PC-9 (cell line): ENCODE results near the gene LRRC72. TPM values are rescaled to one million over a fixed set of nuclear protein-coding genes. Genes with fewer than 3 reads are reported as not detected.

Experiments used
- Bru-seq: library from RNA; stranded (reverse); fragments of 400-500 nt; gene quantifications from one replicate; lab custom pipeline; 2021; lab: Mats Ljungman, UMichigan
- BruChase-seq, 2 experiments: library from RNA; stranded (reverse); fragments of 400-500 nt; gene quantifications; one replicate each; lab custom pipeline; 2021; lab: Mats Ljungman, UMichigan
- BruUV-seq: library from RNA; stranded (reverse); fragments of 400-500 nt; replicated peaks from 2 replicates; lab custom pipeline; 2021; lab: Mats Ljungman, UMichigan
- CTCF ChIA-PET: fragments of 300-600 bp; sonication (Branson Sonifier 250); formaldehyde crosslinking; loops from one replicate; lab custom pipeline; 2022; ENCODE audit warnings: antibody characterized with exemption; lab: Charles Lee
- POLR2A ChIA-PET: fragments of 300-600 bp; sonication (Branson Sonifier 250); formaldehyde crosslinking; loops from one replicate; lab custom pipeline; 2022; ENCODE audit warnings: antibody characterized with exemption; ENCODE audit not compliant: unreplicated experiment; lab: Charles Lee
- DNase-seq, 2 experiments: peaks; one replicate each; pipeline versions ENCODE4 v3.0.0 to v3.0.0-alpha.2; 2015 to 2022; ENCODE audit warnings: mixed read lengths in 1 of 2
- H2AFZ ChIP-seq: fragments of 200-600 bp; sonication (generic); 2 replicates; pipeline ENCODE4 v1.8.1; 2017; ENCODE audit warnings: antibody characterized with exemption
- H3F3A ChIP-seq: fragments of 200-600 bp; sonication (generic); 2 replicates; pipeline ENCODE4 v1.8.1; 2017; ENCODE audit warnings: antibody characterized with exemption, mild to moderate bottlenecking, low read depth; ENCODE audit not compliant: insufficient read depth
- H3K27ac ChIP-seq: fragments of 200-600 bp; sonication (generic); 2 replicates; pipeline ENCODE4 v1.6.1; 2016; ENCODE audit warnings: mixed run types
- H3K27me3 ChIP-seq: fragments of 200-600 bp; sonication (generic); 2 replicates; pipeline ENCODE4 v1.6.1; 2016; ENCODE audit warnings: low read depth, mixed run types; ENCODE audit not compliant: insufficient read depth
- H3K36me3 ChIP-seq: fragments of 200-600 bp; sonication (generic); 2 replicates; pipeline ENCODE4 v1.6.1; 2016; ENCODE audit warnings: low read depth, mixed run types
- H3K4me1 ChIP-seq: fragments of 200-600 bp; sonication (generic); replicated peaks from 2 replicates; pipeline ENCODE4 v1.6.1; 2016; ENCODE audit warnings: mixed run types; ENCODE audit not compliant: insufficient read depth
- H3K4me2 ChIP-seq: fragments of 200-600 bp; sonication (generic); 2 replicates; pipeline ENCODE4 v1.6.1; 2017; ENCODE audit warnings: mixed run types
- H3K4me3 ChIP-seq: fragments of 200-600 bp; sonication (generic); 2 replicates; pipeline ENCODE4 v1.6.1; 2016; ENCODE audit warnings: mixed run types
- H3K79me2 ChIP-seq: fragments of 200-600 bp; sonication (generic); 2 replicates; pipeline ENCODE4 v1.6.1; 2017; ENCODE audit warnings: low read depth, mixed run types
- H3K9me2 ChIP-seq: fragments of 200-600 bp; sonication (generic); 2 replicates; pipeline ENCODE4 v1.8.1; 2017; ENCODE audit warnings: mild to moderate bottlenecking; ENCODE audit not compliant: insufficient read depth
- H3K9me3 ChIP-seq: fragments of 200-600 bp; sonication (generic); 2 replicates; pipeline ENCODE4 v1.8.1; 2016; ENCODE audit warnings: low read depth; ENCODE audit not compliant: insufficient read depth
- H4K20me1 ChIP-seq: fragments of 200-600 bp; sonication (generic); 2 replicates; pipeline ENCODE4 v1.8.1; 2017; ENCODE audit not compliant: insufficient read depth
- EZH2 ChIP-seq: fragments of 200-600 bp; sonication (generic); IDR thresholded peaks from 2 replicates; pipeline ENCODE4 v1.8.0; 2017; ENCODE audit warnings: antibody characterized with exemption, low read depth
- intact Hi-C: fragments of 100-400 bp; cut with micrococcal nuclease; formaldehyde crosslinking; loops from one replicate; pipeline ENCODE4 v1.10.0; 2022; ENCODE audit not compliant: unreplicated experiment
- long read RNA-seq: library from polyadenylated mRNA; stranded (forward); transcript quantifications from one replicate; pipeline ENCODE4 v2.0.0, GENCODE V29; 2022
- total RNA-seq: library from RNA; stranded (reverse); gene quantifications from 2 replicates; pipeline ENCODE4 v1.2.3, GENCODE V29; 2021
- TF ChIP-seq, protein P1 (sequence below): fragments of 200-600 bp; sonication (generic); conservative IDR thresholded peaks from 2 replicates; pipeline ENCODE4 v1.6.1; 2017; ENCODE audit warnings: mixed run types, antibody characterized with exemption, mild to moderate bottlenecking, moderate library complexity

The LRRC72 gene
- total RNA-seq (not detected in 2 replicates), Bru-seq, nascent RNA (not detected), BruChase-seq, experiment 1, labeled RNA remaining after a 2-hour chase (percentile 6 among the genes with signal in this experiment), BruChase-seq, experiment 2, labeled RNA remaining after a 6-hour chase (not detected)
- long read RNA-seq = 0 reads

DNA sequence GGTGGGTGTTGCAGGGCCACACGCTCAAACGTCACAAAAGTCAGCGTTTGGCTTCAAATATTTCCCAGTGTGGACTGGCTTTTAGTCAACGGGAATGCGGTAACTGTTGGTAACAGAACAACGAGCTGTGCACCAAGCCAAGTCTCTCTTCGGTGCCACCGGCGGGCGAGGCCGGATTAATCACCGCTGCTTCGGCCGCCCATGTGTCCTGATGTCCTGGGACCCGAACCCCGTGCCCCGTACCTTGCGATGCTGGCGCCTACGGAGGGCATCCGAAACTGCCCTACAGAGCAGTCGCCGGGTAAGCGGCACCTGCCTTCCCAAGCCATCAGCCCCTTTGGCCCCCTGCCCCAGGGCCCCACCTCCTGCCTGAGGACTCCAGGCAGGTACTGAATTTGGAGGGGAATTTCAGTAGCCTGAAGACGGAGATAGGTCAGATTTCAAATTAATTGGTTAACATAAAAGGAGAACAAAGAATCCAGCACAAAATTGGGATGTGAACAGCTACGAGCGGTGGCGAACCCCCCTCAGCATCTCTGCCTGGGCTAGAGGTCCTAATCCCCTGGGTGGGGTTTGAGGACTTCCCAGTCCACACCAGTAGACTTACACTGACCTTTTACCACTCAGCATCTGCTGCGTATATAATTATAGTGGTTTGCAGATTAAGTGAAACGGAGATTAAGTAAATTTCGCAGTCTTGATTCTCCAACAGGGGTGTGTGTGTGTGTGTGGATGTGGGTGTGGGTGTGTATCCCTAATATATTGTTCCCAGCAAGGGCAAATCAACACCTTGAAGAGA, at the start of gene LRRC72:
LRRC72 (plus strand) TSS at position 84 of the 799 bp plus-strand sequence; CDS start at position 212, 128 bp downstream.
- CTCF ChIA-PET = no interaction called here
- POLR2A ChIA-PET = no interaction called here
- no peak for DNase-seq
- H3K4me1 ChIP-seq = peaks cover 7% of the 10 kb centered on the region
- no peaks in the 10 kb centered on the region for H3K79me2 ChIP-seq
- no peak for TF ChIP-seq EZH2
- TF ChIP-seq, protein P1, sequence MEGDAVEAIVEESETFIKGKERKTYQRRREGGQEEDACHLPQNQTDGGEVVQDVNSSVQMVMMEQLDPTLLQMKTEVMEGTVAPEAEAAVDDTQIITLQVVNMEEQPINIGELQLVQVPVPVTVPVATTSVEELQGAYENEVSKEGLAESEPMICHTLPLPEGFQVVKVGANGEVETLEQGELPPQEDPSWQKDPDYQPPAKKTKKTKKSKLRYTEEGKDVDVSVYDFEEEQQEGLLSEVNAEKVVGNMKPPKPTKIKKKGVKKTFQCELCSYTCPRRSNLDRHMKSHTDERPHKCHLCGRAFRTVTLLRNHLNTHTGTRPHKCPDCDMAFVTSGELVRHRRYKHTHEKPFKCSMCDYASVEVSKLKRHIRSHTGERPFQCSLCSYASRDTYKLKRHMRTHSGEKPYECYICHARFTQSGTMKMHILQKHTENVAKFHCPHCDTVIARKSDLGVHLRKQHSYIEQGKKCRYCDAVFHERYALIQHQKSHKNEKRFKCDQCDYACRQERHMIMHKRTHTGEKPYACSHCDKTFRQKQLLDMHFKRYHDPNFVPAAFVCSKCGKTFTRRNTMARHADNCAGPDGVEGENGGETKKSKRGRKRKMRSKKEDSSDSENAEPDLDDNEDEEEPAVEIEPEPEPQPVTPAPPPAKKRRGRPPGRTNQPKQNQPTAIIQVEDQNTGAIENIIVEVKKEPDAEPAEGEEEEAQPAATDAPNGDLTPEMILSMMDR = no peak
- no peaks in the 10 kb centered on the region; the same call in 1 of the 2 replicates for H3K9me3 ChIP-seq
- no peaks in the 10 kb centered on the region for H3F3A ChIP-seq
- H4K20me1 ChIP-seq = no peaks in the 10 kb centered on the region
- no peaks in the 10 kb centered on the region for H3K36me3 ChIP-seq
- BruUV-seq = no TSS peak
- no peak within 1 kb of the TSS for H3K4me3 ChIP-seq
- H3K9me2 ChIP-seq = no peaks in the 10 kb centered on the region
- no peak within 1 kb of the TSS for H3K27ac ChIP-seq
- H3K4me2 ChIP-seq = no peak within 1 kb of the TSS
- intact Hi-C loops = no loop called here
- no peak within 1 kb of the TSS for H2AFZ ChIP-seq
- no peaks in the 10 kb centered on the region for H3K27me3 ChIP-seq

DNA sequence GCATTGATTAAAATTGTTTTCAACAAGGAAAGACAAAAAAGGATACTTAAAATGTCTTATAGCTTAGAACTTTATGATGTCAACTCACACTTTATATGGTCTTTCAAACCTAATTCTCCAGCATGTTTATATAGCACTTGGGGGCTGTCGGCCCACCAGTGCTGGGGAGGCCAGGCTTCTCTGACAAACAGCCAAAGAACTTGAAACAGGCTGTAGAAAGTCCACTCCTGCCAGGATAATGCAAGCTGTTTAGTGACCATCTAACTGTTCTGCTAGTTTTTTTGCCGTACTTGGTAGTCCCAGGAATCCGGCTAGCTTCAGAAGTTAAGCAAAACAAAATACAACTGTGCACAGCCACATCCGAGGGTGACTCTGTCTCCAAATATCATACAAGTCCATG, 47.5 kb upstream of the LRRC72 start:
- CTCF ChIA-PET = interaction anchor here (0.7 kb wide), 1 partner anchor 356 kb away, joined by 4 read pairs; no protein-coding TSS in a partner anchor
- intact Hi-C loops = no loop called here
- Histone ChIP-seq H3K9me3 (no peaks in the 10 kb centered on the region), H4K20me1 (no peaks in the 10 kb centered on the region), H3K36me3 (no peaks in the 10 kb centered on the region), H3K79me2 (no peaks in the 10 kb centered on the region), H3K27ac (no peak overlapping the region), H3K9me2 (no peaks in the 10 kb centered on the region), H3K27me3 (no peaks in the 10 kb centered on the region), H3K4me3 (no peak overlapping the region), H3K4me1 (no peaks in the 10 kb centered on the region), H2AFZ (no peak overlapping the region), H3F3A (0 out of 2 replicates have a peak, but pooled peaks cover 2% of the 10 kb centered on the region), H3K4me2 (no peak overlapping the region)
- peak in 1 of 2 experiments; percentile 26 for DNase-seq
- BruUV-seq = no TSS peak
- TF ChIP-seq EZH2 = no peak
- TF ChIP-seq, protein P1 = no peak
- POLR2A ChIA-PET = no interaction called here

DNA sequence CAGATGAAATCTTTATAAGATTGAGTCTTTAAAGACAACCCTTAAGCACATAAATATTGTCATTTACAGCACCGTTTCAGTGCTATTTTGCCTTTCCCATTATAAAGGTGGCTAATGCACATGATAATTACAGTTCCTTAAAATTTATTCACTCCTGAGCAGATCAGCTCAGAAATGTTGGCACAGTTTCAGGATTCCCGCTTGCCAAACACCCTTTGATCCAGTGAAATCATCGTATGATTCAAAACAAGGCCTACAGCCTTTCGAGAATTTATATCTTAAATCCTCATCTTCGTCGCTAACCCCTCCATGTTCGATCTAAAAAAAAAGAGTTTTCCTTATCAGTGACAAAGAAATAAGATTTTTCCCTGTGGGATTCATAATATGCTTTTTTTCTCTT, 47.0 kb upstream of the LRRC72 start:
- H3F3A ChIP-seq = 0 out of 2 replicates have a peak, but pooled peaks cover 6% of the 10 kb centered on the region
- intact Hi-C loops = no loop called here
- peaks cover 4% of the 10 kb centered on the region for H3K4me1 ChIP-seq
- no peaks in the 10 kb centered on the region for H3K36me3 ChIP-seq
- ChIA-PET CTCF (no interaction called here), POLR2A (no interaction called here)
- no peak overlapping the region for H3K27ac ChIP-seq
- H3K4me2 ChIP-seq = no peak overlapping the region
- H3K9me2 ChIP-seq = no peaks in the 10 kb centered on the region
- no peaks in the 10 kb centered on the region for H3K27me3 ChIP-seq
- no peaks in the 10 kb centered on the region for H3K79me2 ChIP-seq
- no peak overlapping the region for H2AFZ ChIP-seq
- BruUV-seq = no TSS peak
- H3K9me3 ChIP-seq = no peaks in the 10 kb centered on the region
- TF ChIP-seq EZH2 = no peak
- TF ChIP-seq, protein P1 = no peak
- peak in 1 of 2 experiments; percentile 25 for DNase-seq
- no peaks in the 10 kb centered on the region for H4K20me1 ChIP-seq
- H3K4me3 ChIP-seq = no peak overlapping the region
